SK-N-SH (cell line): ENCODE measurements around the gene MIPEP. TPM values are rescaled to one million over a fixed set of nuclear protein-coding genes. Genes with fewer than 3 reads are reported as not detected.

ENCODE experiments used
- CTCF ChIA-PET: fragments of 300-600, 350-600 bp; formaldehyde crosslinking; extraction: SDS; loops from one replicate; lab custom pipeline; 2021; lab: Yijun Ruan, JAX
- POLR2A ChIA-PET: fragments of 350-600 bp; sonication (Branson Sonifier 250); formaldehyde crosslinking; extraction: SDS; loops from one replicate; lab custom pipeline; 2020; ENCODE audit warnings: antibody characterized with exemption, inconsistent platforms; lab: Yijun Ruan, JAX
- DNase-seq: peaks from one replicate; pipeline ENCODE4 v3.0.0; 2012
- H2AFZ ChIP-seq: fragments of 200-600 bp; sonication (generic); 2 replicates; pipeline ENCODE4 v1.8.1; 2016; ENCODE audit warnings: antibody characterized with exemption, mild to moderate bottlenecking, low read depth
- H3F3A ChIP-seq: fragments of 200-600 bp; sonication (generic); replicated peaks from 2 replicates; pipeline ENCODE3; 2016; ENCODE audit warnings: antibody characterized with exemption, mild to moderate bottlenecking; ENCODE audit not compliant: insufficient read depth
- H3K27ac ChIP-seq, 2 experiments: fragments of 200-500 bp in 1 of 2; fragments of 200-600 bp in 1 of 2; sonication (Bioruptor generic) in 1 of 2; sonication (generic), shearing (Covaris generic) in 1 of 2; 2 replicates each; pipeline versions ENCODE4 v1.5.1 to v1.6.1; 2014 to 2016; ENCODE audit warnings: low read depth in 2 of 2, inconsistent platforms in 1 of 2, low read length in 1 of 2, mild to moderate bottlenecking in 1 of 2, mixed read lengths in 1 of 2
- H3K27me3 ChIP-seq: fragments of 200-600 bp; sonication (generic), shearing (Covaris generic); 2 replicates; pipeline ENCODE4 v1.6.1; 2016; ENCODE audit warnings: mixed run types; ENCODE audit not compliant: insufficient read depth
- H3K36me3 ChIP-seq, 2 experiments: fragments of 200-500 bp in 1 of 2; fragments of 200-600 bp in 1 of 2; sonication (Bioruptor generic) in 1 of 2; sonication (generic) in 1 of 2; replicated peaks in 1 of 2; 2 replicates each; pipeline versions ENCODE3 to v1.5.1; 2014 to 2016; ENCODE audit warnings: low read length in 1 of 2, mild to moderate bottlenecking in 1 of 2; ENCODE audit not compliant: insufficient read depth in 2 of 2, control insufficient read depth in 1 of 2
- H3K4me1 ChIP-seq, 2 experiments: fragments of 200-500 bp in 1 of 2; fragments of 200-600 bp in 1 of 2; sonication (Bioruptor generic) in 1 of 2; sonication (generic), shearing (Covaris generic) in 1 of 2; 2 replicates each; pipeline versions ENCODE4 v1.5.1 to v1.6.1; 2014 to 2016; ENCODE audit warnings: low read depth in 1 of 2, low read length in 1 of 2, mixed run types in 1 of 2; ENCODE audit not compliant: insufficient read depth in 2 of 2, control insufficient read depth in 1 of 2
- H3K4me2 ChIP-seq: fragments of 200-600 bp; sonication (generic), shearing (Covaris generic); 2 replicates; pipeline ENCODE4 v1.6.1; 2017; ENCODE audit warnings: mixed run types
- H3K4me3 ChIP-seq, 2 experiments: fragments of 200-500 bp in 1 of 2; fragments of 200-600 bp in 1 of 2; sonication (Bioruptor generic) in 1 of 2; sonication (generic), shearing (Covaris generic) in 1 of 2; 2 replicates each; pipeline versions ENCODE4 v1.5.1 to v1.8.1; 2014 to 2016; ENCODE audit warnings: low read depth in 2 of 2, inconsistent platforms in 1 of 2, low read length in 1 of 2, mild to moderate bottlenecking in 1 of 2, mixed read lengths in 1 of 2, moderate library complexity in 1 of 2
- H3K79me2 ChIP-seq: fragments of 200-600 bp; sonication (generic); 2 replicates; pipeline ENCODE4 v1.8.1; 2017; ENCODE audit warnings: mild to moderate bottlenecking; ENCODE audit not compliant: insufficient read depth
- H3K9ac ChIP-seq: fragments of 200-600 bp; sonication (generic); 2 replicates; pipeline ENCODE4 v1.6.1; 2017; ENCODE audit warnings: mixed run types
- H3K9me2 ChIP-seq: fragments of 200-600 bp; sonication (generic); 2 replicates; pipeline ENCODE4 v1.6.1; 2017; ENCODE audit warnings: mixed run types
- H3K9me3 ChIP-seq: fragments of 200-600 bp; sonication (generic); 2 replicates; pipeline ENCODE4 v1.6.1; 2017; ENCODE audit warnings: mixed run types, mild to moderate bottlenecking, moderate library complexity
- H4K20me1 ChIP-seq: fragments of 200-600 bp; sonication (generic); 2 replicates; pipeline ENCODE4 v1.6.1; 2017; ENCODE audit warnings: mild to moderate bottlenecking, mixed run types; ENCODE audit not compliant: insufficient read depth
- CHD2 ChIP-seq: fragments of 150-350 bp; IDR thresholded peaks from 2 replicates; pipeline ENCODE4 v1.6.1; 2018; ENCODE audit warnings: low read length; ENCODE audit not compliant: partially characterized antibody
- ELF1 ChIP-seq: IDR thresholded peaks from 2 replicates; pipeline ENCODE4 v1.4.0; 2012
- FOXJ3 ChIP-seq: sonication (generic); formaldehyde crosslinking; IDR thresholded peaks from 2 replicates; pipeline ENCODE4 v1.5.1; 2020; ENCODE audit warnings: mild to moderate bottlenecking, missing genetic modification reagents
- GABPA ChIP-seq: IDR thresholded peaks from 2 replicates; pipeline ENCODE4 v1.4.0; 2012; ENCODE audit warnings: low read depth, mild to moderate bottlenecking
- MEF2A ChIP-seq: IDR thresholded peaks from 2 replicates; pipeline ENCODE4 v1.4.0; 2012; ENCODE audit warnings: low read depth, borderline replicate concordance
- MXI1 ChIP-seq: IDR thresholded peaks from 2 replicates; pipeline ENCODE4 v1.6.1; 2012; ENCODE audit warnings: mild to moderate bottlenecking, low read depth, low read length, improper control_type of control experiment
- NFIC ChIP-seq: IDR thresholded peaks from 2 replicates; pipeline ENCODE4 v1.4.0; 2012; ENCODE audit warnings: borderline replicate concordance
- POLR2AphosphoS5 ChIP-seq: IDR thresholded peaks from 2 replicates; pipeline ENCODE4 v1.6.1; 2012; ENCODE audit warnings: low read depth, low read length
- RAD21 ChIP-seq: IDR thresholded peaks from 2 replicates; pipeline ENCODE4 v1.6.1; 2012; ENCODE audit warnings: mild to moderate bottlenecking, low read length
- RCOR1 ChIP-seq: fragments of 150-350 bp; IDR thresholded peaks from 2 replicates; pipeline ENCODE4 v1.6.1; 2017; ENCODE audit warnings: antibody characterized with exemption, low read length
- RFX5 ChIP-seq: IDR thresholded peaks from 2 replicates; pipeline ENCODE4 v1.6.1; 2012; ENCODE audit warnings: mild to moderate bottlenecking, improper control_type of control experiment, low read length
- RXRA ChIP-seq: IDR thresholded peaks from 2 replicates; pipeline ENCODE4 v1.4.0; 2012; ENCODE audit warnings: low read depth, mild to moderate bottlenecking, borderline replicate concordance
- SIN3A ChIP-seq: IDR thresholded peaks from 2 replicates; pipeline ENCODE4 v1.6.1; 2012; ENCODE audit warnings: low read depth, mild to moderate bottlenecking, low read length, moderate library complexity, borderline replicate concordance
- TAF1 ChIP-seq: IDR thresholded peaks from 2 replicates; pipeline ENCODE4 v1.6.1; 2012; ENCODE audit warnings: low read depth, mild to moderate bottlenecking, low read length, moderate library complexity, borderline replicate concordance
- WGBS: methylation state at CpG from one replicate; pipeline ENCODE4 v1.1.6; 2017; ENCODE audit warnings: low lambda C conversion rate; 5-methylcytosine and 5-hydroxymethylcytosine counted together
- polyA plus RNA-seq, 3 experiments: library from polyadenylated mRNA; depleted of rRNA; stranded (reverse); fragments of >200 nt; gene quantifications; 2 replicates each; pipeline ENCODE4 v1.2.3, GENCODE V29; 2012
- TF ChIP-seq, protein P1 (sequence below): fragments of 150-350 bp; IDR thresholded peaks from 2 replicates; pipeline ENCODE4 v1.6.1; 2016; ENCODE audit warnings: mild to moderate bottlenecking, low read depth, low read length
- TF ChIP-seq, protein P2 (sequence below): fragments of 150-350 bp; IDR thresholded peaks from 2 replicates; pipeline ENCODE4 v1.6.1; 2017; ENCODE audit warnings: antibody characterized with exemption, low read length, low read depth, borderline replicate concordance
- TF ChIP-seq, protein P3 (sequence below): fragments of 200-600 bp; sonication (generic); IDR thresholded peaks from 2 replicates; pipeline ENCODE4 v1.6.1; 2017; ENCODE audit warnings: antibody characterized with exemption, mild to moderate bottlenecking, moderate library complexity
- TF ChIP-seq, protein P4 (sequence below): IDR thresholded peaks from 2 replicates; pipeline ENCODE4 v1.4.0; 2012; ENCODE audit warnings: low read depth
- TF ChIP-seq, protein P5 (sequence below): IDR thresholded peaks from 2 replicates; pipeline ENCODE4 v1.6.1; 2012; ENCODE audit warnings: mild to moderate bottlenecking, low read depth, low read length, moderate library complexity
- TF ChIP-seq, protein P6 (sequence below): IDR thresholded peaks from 2 replicates; pipeline ENCODE4 v1.4.0; 2012; ENCODE audit warnings: low read depth, borderline replicate concordance

MIPEP gene
- 10.4 and 12.7 TPM in 2 replicates for polyA plus RNA-seq (2012; rRNA removed)
- polyA plus RNA-seq (2012; cell fraction: cytosol; rRNA removed), result 13.0 and 16.1 TPM in 2 replicates
- 11.3 and 15.6 TPM in 2 replicates for polyA plus RNA-seq (2012; cell fraction: nucleus; rRNA removed)

DNA sequence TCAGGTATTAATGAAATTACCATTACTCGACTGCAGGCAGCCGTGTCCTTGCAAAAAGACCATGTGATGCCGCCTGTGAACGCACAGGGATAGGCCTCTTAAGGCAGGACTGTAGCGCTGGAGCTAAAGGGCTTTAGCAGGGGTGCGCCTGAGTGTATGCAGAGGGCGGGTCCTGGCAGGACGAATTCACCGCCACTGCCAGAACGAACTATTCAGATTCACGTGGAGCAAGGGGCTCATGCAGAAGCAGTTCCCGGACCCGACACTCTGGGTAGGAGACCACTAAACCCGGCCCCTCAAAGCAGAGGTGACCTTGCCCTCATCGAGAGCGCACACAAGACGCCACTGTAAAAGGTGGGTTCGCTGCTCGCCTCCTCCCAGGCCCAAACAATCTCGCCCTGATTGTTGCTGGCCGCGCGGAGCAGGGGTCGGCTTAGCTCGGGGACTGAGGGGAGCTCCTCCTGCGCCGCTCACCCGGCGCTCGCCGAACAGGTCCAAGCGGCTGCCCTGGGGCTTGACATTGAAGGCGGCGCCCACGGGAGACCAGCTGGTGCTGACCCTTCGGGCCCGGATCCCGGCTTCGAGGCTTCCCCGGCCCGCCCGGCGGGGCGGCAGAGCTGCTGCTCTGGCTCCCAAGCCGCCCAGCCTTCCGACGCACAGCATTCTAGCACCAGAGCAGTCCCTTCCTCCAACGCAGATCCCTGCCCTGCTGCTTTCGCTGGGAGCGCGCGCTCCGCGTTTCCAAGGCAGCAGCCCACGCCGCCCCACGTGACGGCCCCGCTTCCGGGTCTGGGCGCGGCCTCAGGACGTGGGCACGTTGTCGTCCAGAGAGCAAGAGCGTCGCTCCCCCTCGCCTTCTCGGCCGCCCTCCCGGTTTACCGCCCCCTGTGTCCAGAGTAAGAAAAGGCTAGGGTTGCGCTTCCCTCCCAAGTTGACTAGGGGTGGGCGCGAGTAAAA, at the start of gene MIPEP:
MIPEP (minus strand) TSS at position 743 of the 957 bp plus-strand sequence; CDS start at position 663, 80 bp downstream.
- H3F3A ChIP-seq, result no peaks in the 10 kb centered on the region
- TF ChIP-seq RFX5 (no peak), FOXJ3 (CRISPR knock-in tag) (peak; percentile 48; the same call in 1 of the 2 replicates), RAD21 (no peak), SIN3A (peak; percentile 97), ELF1 (peak; percentile 100), POLR2AphosphoS5 (peak; percentile 57), MXI1 (peak; percentile 98), CHD2 (peak; percentile 79), TAF1 (peak; percentile 65; the same call in 1 of the 2 replicates), GABPA (peak; percentile 56; the same call in 1 of the 2 replicates), RCOR1 (0 out of 2 replicates have a peak, but pooled peaks have one; percentile 37), RXRA (no peak), MEF2A (no peak), NFIC (no peak)
- TF ChIP-seq, protein P1, sequence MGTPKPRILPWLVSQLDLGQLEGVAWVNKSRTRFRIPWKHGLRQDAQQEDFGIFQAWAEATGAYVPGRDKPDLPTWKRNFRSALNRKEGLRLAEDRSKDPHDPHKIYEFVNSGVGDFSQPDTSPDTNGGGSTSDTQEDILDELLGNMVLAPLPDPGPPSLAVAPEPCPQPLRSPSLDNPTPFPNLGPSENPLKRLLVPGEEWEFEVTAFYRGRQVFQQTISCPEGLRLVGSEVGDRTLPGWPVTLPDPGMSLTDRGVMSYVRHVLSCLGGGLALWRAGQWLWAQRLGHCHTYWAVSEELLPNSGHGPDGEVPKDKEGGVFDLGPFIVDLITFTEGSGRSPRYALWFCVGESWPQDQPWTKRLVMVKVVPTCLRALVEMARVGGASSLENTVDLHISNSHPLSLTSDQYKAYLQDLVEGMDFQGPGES, result no peak
- TF ChIP-seq, protein P2, sequence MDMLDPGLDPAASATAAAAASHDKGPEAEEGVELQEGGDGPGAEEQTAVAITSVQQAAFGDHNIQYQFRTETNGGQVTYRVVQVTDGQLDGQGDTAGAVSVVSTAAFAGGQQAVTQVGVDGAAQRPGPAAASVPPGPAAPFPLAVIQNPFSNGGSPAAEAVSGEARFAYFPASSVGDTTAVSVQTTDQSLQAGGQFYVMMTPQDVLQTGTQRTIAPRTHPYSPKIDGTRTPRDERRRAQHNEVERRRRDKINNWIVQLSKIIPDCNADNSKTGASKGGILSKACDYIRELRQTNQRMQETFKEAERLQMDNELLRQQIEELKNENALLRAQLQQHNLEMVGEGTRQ, result peak; percentile 95
- TF ChIP-seq, protein P3, sequence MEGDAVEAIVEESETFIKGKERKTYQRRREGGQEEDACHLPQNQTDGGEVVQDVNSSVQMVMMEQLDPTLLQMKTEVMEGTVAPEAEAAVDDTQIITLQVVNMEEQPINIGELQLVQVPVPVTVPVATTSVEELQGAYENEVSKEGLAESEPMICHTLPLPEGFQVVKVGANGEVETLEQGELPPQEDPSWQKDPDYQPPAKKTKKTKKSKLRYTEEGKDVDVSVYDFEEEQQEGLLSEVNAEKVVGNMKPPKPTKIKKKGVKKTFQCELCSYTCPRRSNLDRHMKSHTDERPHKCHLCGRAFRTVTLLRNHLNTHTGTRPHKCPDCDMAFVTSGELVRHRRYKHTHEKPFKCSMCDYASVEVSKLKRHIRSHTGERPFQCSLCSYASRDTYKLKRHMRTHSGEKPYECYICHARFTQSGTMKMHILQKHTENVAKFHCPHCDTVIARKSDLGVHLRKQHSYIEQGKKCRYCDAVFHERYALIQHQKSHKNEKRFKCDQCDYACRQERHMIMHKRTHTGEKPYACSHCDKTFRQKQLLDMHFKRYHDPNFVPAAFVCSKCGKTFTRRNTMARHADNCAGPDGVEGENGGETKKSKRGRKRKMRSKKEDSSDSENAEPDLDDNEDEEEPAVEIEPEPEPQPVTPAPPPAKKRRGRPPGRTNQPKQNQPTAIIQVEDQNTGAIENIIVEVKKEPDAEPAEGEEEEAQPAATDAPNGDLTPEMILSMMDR, result peak; percentile 81
- TF ChIP-seq, protein P4, sequence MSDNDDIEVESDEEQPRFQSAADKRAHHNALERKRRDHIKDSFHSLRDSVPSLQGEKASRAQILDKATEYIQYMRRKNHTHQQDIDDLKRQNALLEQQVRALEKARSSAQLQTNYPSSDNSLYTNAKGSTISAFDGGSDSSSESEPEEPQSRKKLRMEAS, result peak; percentile 96
- TF ChIP-seq, protein P5, sequence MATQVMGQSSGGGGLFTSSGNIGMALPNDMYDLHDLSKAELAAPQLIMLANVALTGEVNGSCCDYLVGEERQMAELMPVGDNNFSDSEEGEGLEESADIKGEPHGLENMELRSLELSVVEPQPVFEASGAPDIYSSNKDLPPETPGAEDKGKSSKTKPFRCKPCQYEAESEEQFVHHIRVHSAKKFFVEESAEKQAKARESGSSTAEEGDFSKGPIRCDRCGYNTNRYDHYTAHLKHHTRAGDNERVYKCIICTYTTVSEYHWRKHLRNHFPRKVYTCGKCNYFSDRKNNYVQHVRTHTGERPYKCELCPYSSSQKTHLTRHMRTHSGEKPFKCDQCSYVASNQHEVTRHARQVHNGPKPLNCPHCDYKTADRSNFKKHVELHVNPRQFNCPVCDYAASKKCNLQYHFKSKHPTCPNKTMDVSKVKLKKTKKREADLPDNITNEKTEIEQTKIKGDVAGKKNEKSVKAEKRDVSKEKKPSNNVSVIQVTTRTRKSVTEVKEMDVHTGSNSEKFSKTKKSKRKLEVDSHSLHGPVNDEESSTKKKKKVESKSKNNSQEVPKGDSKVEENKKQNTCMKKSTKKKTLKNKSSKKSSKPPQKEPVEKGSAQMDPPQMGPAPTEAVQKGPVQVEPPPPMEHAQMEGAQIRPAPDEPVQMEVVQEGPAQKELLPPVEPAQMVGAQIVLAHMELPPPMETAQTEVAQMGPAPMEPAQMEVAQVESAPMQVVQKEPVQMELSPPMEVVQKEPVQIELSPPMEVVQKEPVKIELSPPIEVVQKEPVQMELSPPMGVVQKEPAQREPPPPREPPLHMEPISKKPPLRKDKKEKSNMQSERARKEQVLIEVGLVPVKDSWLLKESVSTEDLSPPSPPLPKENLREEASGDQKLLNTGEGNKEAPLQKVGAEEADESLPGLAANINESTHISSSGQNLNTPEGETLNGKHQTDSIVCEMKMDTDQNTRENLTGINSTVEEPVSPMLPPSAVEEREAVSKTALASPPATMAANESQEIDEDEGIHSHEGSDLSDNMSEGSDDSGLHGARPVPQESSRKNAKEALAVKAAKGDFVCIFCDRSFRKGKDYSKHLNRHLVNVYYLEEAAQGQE, result peak; percentile 16; the same call in 1 of the 2 replicates
- TF ChIP-seq, protein P6, sequence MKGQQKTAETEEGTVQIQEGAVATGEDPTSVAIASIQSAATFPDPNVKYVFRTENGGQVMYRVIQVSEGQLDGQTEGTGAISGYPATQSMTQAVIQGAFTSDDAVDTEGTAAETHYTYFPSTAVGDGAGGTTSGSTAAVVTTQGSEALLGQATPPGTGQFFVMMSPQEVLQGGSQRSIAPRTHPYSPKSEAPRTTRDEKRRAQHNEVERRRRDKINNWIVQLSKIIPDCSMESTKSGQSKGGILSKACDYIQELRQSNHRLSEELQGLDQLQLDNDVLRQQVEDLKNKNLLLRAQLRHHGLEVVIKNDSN, result peak; percentile 99
- no peaks in the 10 kb centered on the region for H3K27me3 ChIP-seq
- H3K36me3 ChIP-seq, result peaks cover 4 to 7% of the 10 kb centered on the region in 2 experiments
- peak within 1 kb of the TSS; percentile 77 to 92 for H3K4me3 ChIP-seq
- DNase-seq, result peak; percentile 94
- H3K9ac ChIP-seq, result peak within 1 kb of the TSS; percentile 84
- no peaks in the 10 kb centered on the region for H3K9me2 ChIP-seq
- POLR2A ChIA-PET, result interaction anchor here (0.6 kb wide), 1 partner anchor 427 kb away, joined by 3 read pairs; no protein-coding TSS in a partner anchor
- H4K20me1 ChIP-seq, result no peaks in the 10 kb centered on the region
- peak within 1 kb of the TSS; percentile 76 to 91 for H3K27ac ChIP-seq
- peak within 1 kb of the TSS; percentile 86 for H2AFZ ChIP-seq
- H3K4me1 ChIP-seq, result peaks cover 0 to 7% of the 10 kb centered on the region in 2 experiments; a peak in 2 of 4 replicates
- CTCF ChIA-PET, result interaction anchor here (0.7 to 2.4 kb wide), 36 partner anchors 10 to 628 kb away, joined by 3 to 37 read pairs (median 4); partner anchors contain the start of genes SACS and TNFRSF19
- no peaks in the 10 kb centered on the region for H3K9me3 ChIP-seq
- H3K79me2 ChIP-seq, result peaks cover 21% of the 10 kb centered on the region
- H3K4me2 ChIP-seq, result peak within 1 kb of the TSS; percentile 83
- 2% methylated on average over 17 of the region's 75 CpGs for WGBS
